ENCODE results near the gene BAIAP2L1. TPM values are rescaled to one million over a fixed set of nuclear protein-coding genes. Genes with fewer than 3 reads are reported as not detected.

BAIAP2L1 gene
- total RNA-seq, 2 experiments from 2014 or later: 0.89 to 1.0 TPM

- no peak for DNase-seq
- no peaks in the 10 kb centered on the region for H3K4me1 Mint-ChIP-seq (ENCODE audit: low read depth)
- H3K27ac Mint-ChIP-seq: no peak overlapping the region
- no peak overlapping the region for H3K4me3 Mint-ChIP-seq
- CTCF ChIA-PET: no interaction called here
- ATAC-seq: no peak
- H3K36me3 Mint-ChIP-seq (ENCODE audit: low read depth): no peaks in the 10 kb centered on the region
- H3K9me3 Mint-ChIP-seq (ENCODE audit: insufficient read depth): no peaks in the 10 kb centered on the region
- POLR2A ChIA-PET: no interaction called here
- no peaks in the 10 kb centered on the region for H3K27me3 Mint-ChIP-seq (ENCODE audit: low read depth)
Measured at GRCh38 chr7:98366562-98366938, 34.3 kb downstream of the BAIAP2L1 start.

GRCh38 chr7:98365863-98366561, 34.9 kb downstream of the BAIAP2L1 start:
- no peak overlapping the region for H3K27ac Mint-ChIP-seq
- no peaks in the 10 kb centered on the region for H3K4me1 Mint-ChIP-seq (ENCODE audit: low read depth)
- POLR2A ChIA-PET: no interaction called here

GRCh38 chr7:98364220-98364619, 36.7 kb downstream of the BAIAP2L1 start:
- no peaks in the 10 kb centered on the region for H3K4me1 Mint-ChIP-seq (ENCODE audit: low read depth)
- H3K27ac Mint-ChIP-seq: no peak overlapping the region
- POLR2A ChIA-PET: no interaction called here
- no peaks in the 10 kb centered on the region for H3K9me3 Mint-ChIP-seq (ENCODE audit: insufficient read depth)
- ATAC-seq: no peak
- no peaks in the 10 kb centered on the region for H3K27me3 Mint-ChIP-seq (ENCODE audit: low read depth)
- CTCF ChIA-PET: no interaction called here
- no peak for DNase-seq
- H3K4me3 Mint-ChIP-seq: no peak overlapping the region
- H3K36me3 Mint-ChIP-seq (ENCODE audit: low read depth): no peaks in the 10 kb centered on the region

More at GRCh38 chr7:98365863-98366561, 34.9 kb downstream of the BAIAP2L1 start:
- H3K9me3 Mint-ChIP-seq (ENCODE audit: insufficient read depth): no peaks in the 10 kb centered on the region
- H3K4me3 Mint-ChIP-seq: no peak overlapping the region
- ATAC-seq: no peak
- H3K36me3 Mint-ChIP-seq (ENCODE audit: low read depth): no peaks in the 10 kb centered on the region
- no peaks in the 10 kb centered on the region for H3K27me3 Mint-ChIP-seq (ENCODE audit: low read depth)
- CTCF ChIA-PET: no interaction called here
- no peak for DNase-seq

GRCh38 chr7:98362517-98362916, 38.4 kb downstream of the BAIAP2L1 start:
- DNase-seq: no peak
- Mint-ChIP-seq H3K4me1 (ENCODE audit: low read depth) (no peaks in the 10 kb centered on the region), H3K27ac (no peak overlapping the region), H3K4me3 (no peak overlapping the region), H3K9me3 (ENCODE audit: insufficient read depth) (no peaks in the 10 kb centered on the region), H3K27me3 (ENCODE audit: low read depth) (no peaks in the 10 kb centered on the region), H3K36me3 (ENCODE audit: low read depth) (no peaks in the 10 kb centered on the region)
- no peak for ATAC-seq
- ChIA-PET CTCF (no interaction called here), POLR2A (no interaction called here)

GRCh38 chr7:98360221-98361130, 40.4 kb downstream of the BAIAP2L1 start:
- DNase-seq (no peak), ATAC-seq (no peak)
- Mint-ChIP-seq H3K9me3 (ENCODE audit: insufficient read depth) (no peaks in the 10 kb centered on the region), H3K4me3 (no peak overlapping the region), H3K36me3 (ENCODE audit: low read depth) (no peaks in the 10 kb centered on the region), H3K4me1 (ENCODE audit: low read depth) (no peaks in the 10 kb centered on the region), H3K27me3 (ENCODE audit: low read depth) (no peaks in the 10 kb centered on the region), H3K27ac (no peak overlapping the region)
- POLR2A ChIA-PET: no interaction called here
- CTCF ChIA-PET: no interaction called here

- DNase-seq (no peak), ATAC-seq (no peak)
- H3K4me1 Mint-ChIP-seq (ENCODE audit: low read depth): no peaks in the 10 kb centered on the region
- CTCF ChIA-PET: no interaction called here
- POLR2A ChIA-PET: no interaction called here
- no peaks in the 10 kb centered on the region for H3K9me3 Mint-ChIP-seq (ENCODE audit: insufficient read depth)
- no peak overlapping the region for H3K27ac Mint-ChIP-seq
- no peak overlapping the region for H3K4me3 Mint-ChIP-seq
- H3K27me3 Mint-ChIP-seq (ENCODE audit: low read depth): no peaks in the 10 kb centered on the region
- no peaks in the 10 kb centered on the region for H3K36me3 Mint-ChIP-seq (ENCODE audit: low read depth)
Measured at GRCh38 chr7:98359395-98359794, 41.5 kb downstream of the BAIAP2L1 start.

- Mint-ChIP-seq H3K4me1 (ENCODE audit: low read depth) (no peaks in the 10 kb centered on the region), H3K36me3 (ENCODE audit: low read depth) (no peaks in the 10 kb centered on the region), H3K9me3 (ENCODE audit: insufficient read depth) (no peaks in the 10 kb centered on the region), H3K4me3 (no peak overlapping the region), H3K27me3 (ENCODE audit: low read depth) (no peaks in the 10 kb centered on the region), H3K27ac (no peak overlapping the region)
- DNase-seq (no peak), ATAC-seq (no peak)
- POLR2A ChIA-PET: no interaction called here
- CTCF ChIA-PET: no interaction called here
Measured at GRCh38 chr7:98358706-98359105, 42.2 kb downstream of the BAIAP2L1 start.

GRCh38 chr7:98357751-98358161, 43.1 kb downstream of the BAIAP2L1 start:
- Mint-ChIP-seq H3K27me3 (ENCODE audit: low read depth) (no peaks in the 10 kb centered on the region), H3K36me3 (ENCODE audit: low read depth) (no peaks in the 10 kb centered on the region), H3K4me3 (no peak overlapping the region), H3K27ac (no peak overlapping the region), H3K4me1 (ENCODE audit: low read depth) (no peaks in the 10 kb centered on the region), H3K9me3 (ENCODE audit: insufficient read depth) (no peaks in the 10 kb centered on the region)
- ChIA-PET POLR2A (no interaction called here), CTCF (no interaction called here)
- ATAC-seq (no peak), DNase-seq (no peak)

GRCh38 chr7:98355250-98355538, 45.7 kb downstream of the BAIAP2L1 start:
- DNase-seq (no peak), ATAC-seq (no peak)
- no peaks in the 10 kb centered on the region for H3K9me3 Mint-ChIP-seq (ENCODE audit: insufficient read depth)
- no peaks in the 10 kb centered on the region for H3K36me3 Mint-ChIP-seq (ENCODE audit: low read depth)
- H3K4me3 Mint-ChIP-seq: no peak overlapping the region
- CTCF ChIA-PET: no interaction called here
- no peak overlapping the region for H3K27ac Mint-ChIP-seq
- no peaks in the 10 kb centered on the region for H3K27me3 Mint-ChIP-seq (ENCODE audit: low read depth)
- POLR2A ChIA-PET: no interaction called here
- H3K4me1 Mint-ChIP-seq (ENCODE audit: low read depth): no peaks in the 10 kb centered on the region

GRCh38 chr7:98354511-98355249, 46.2 kb downstream of the BAIAP2L1 start:
- ChIA-PET CTCF (no interaction called here), POLR2A (no interaction called here)
- no peaks in the 10 kb centered on the region for H3K27me3 Mint-ChIP-seq (ENCODE audit: low read depth)
- H3K36me3 Mint-ChIP-seq (ENCODE audit: low read depth): no peaks in the 10 kb centered on the region
- H3K4me3 Mint-ChIP-seq: no peak overlapping the region
- no peak overlapping the region for H3K27ac Mint-ChIP-seq
- no peaks in the 10 kb centered on the region for H3K9me3 Mint-ChIP-seq (ENCODE audit: insufficient read depth)
- no peak for DNase-seq
- no peaks in the 10 kb centered on the region for H3K4me1 Mint-ChIP-seq (ENCODE audit: low read depth)
- no peak for ATAC-seq

- ChIA-PET POLR2A (no interaction called here), CTCF (no interaction called here)
- Mint-ChIP-seq H3K4me3 (no peak overlapping the region), H3K36me3 (ENCODE audit: low read depth) (no peaks in the 10 kb centered on the region), H3K4me1 (ENCODE audit: low read depth) (no peaks in the 10 kb centered on the region), H3K27me3 (ENCODE audit: low read depth) (no peaks in the 10 kb centered on the region), H3K9me3 (ENCODE audit: insufficient read depth) (no peaks in the 10 kb centered on the region), H3K27ac (no peak overlapping the region)
- no peak for DNase-seq
- no peak for ATAC-seq
Measured at GRCh38 chr7:98354052-98354451, 46.8 kb downstream of the BAIAP2L1 start.

- no peaks in the 10 kb centered on the region for H3K9me3 Mint-ChIP-seq (ENCODE audit: insufficient read depth)
- H3K36me3 Mint-ChIP-seq (ENCODE audit: low read depth): no peaks in the 10 kb centered on the region
- H3K27me3 Mint-ChIP-seq (ENCODE audit: low read depth): no peaks in the 10 kb centered on the region
- ChIA-PET POLR2A (no interaction called here), CTCF (no interaction called here)
- ATAC-seq: no peak
- DNase-seq: no peak
- H3K4me3 Mint-ChIP-seq: no peak overlapping the region
- no peak overlapping the region for H3K27ac Mint-ChIP-seq
- no peaks in the 10 kb centered on the region for H3K4me1 Mint-ChIP-seq (ENCODE audit: low read depth)
Measured at GRCh38 chr7:98352621-98353020, 48.3 kb downstream of the BAIAP2L1 start.

All from activated CD8-positive, alpha-beta T cell treated with anti-CD3 and anti-CD28 coated beads, Interleukin-2, amount 10 ng/mL, durations not matched to agents 7 days and 5 days (primary cell).